ENCODE measurements around the gene WBP1. TPM values are rescaled to one million over a fixed set of nuclear protein-coding genes. Genes with fewer than 3 reads are reported as not detected.

WBP1 gene
- total RNA-seq, 1 experiment from 2014 or later, result 45.7 TPM

DNA sequence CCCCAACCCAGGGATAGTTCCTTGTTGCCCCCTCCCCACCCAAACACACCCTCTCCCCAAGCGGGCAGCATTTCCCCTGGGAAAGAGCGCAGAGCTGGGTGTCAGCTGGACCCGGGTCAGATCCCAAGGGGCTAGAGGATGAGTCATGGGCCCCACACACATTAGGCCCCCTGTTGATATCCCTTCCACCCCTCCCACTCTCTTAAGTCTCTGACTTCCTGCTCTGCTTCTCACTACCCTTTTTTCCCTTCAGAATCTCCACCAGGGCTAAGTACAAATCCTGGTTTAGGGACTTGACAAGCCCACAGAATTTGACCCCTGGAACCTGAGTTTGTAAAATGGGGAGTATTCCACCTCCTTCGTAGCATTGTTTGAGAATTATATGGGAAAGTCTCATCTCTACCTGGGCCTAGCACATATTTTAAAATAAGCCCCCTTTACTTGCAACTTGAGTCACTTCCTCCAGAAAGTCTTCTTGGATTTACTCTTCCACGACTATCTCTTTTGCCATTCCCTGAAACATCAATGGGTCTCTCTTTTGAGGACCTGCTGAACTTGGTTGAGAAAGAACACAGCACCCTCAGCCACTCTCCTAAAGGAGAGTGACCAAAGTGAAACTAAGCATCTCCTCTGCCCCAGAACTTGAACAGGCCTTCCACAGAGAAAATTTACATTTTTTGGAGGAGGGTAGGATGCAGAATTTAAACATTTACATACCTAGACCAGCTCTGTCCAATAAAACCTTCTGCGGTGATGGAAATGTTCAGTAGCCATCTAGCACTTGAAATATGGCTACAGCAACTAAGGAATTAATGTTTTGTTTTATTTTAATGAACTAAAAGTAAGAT is 21.2 kb upstream of the WBP1 start:
- no peak overlapping the region for H3K27ac Mint-ChIP-seq (ENCODE audit: low read depth, unreplicated experiment)
- H3K36me3 Mint-ChIP-seq (ENCODE audit: insufficient read depth, unreplicated experiment), result peaks cover 29% of the 10 kb centered on the region
- TF ChIP-seq, protein P1, sequence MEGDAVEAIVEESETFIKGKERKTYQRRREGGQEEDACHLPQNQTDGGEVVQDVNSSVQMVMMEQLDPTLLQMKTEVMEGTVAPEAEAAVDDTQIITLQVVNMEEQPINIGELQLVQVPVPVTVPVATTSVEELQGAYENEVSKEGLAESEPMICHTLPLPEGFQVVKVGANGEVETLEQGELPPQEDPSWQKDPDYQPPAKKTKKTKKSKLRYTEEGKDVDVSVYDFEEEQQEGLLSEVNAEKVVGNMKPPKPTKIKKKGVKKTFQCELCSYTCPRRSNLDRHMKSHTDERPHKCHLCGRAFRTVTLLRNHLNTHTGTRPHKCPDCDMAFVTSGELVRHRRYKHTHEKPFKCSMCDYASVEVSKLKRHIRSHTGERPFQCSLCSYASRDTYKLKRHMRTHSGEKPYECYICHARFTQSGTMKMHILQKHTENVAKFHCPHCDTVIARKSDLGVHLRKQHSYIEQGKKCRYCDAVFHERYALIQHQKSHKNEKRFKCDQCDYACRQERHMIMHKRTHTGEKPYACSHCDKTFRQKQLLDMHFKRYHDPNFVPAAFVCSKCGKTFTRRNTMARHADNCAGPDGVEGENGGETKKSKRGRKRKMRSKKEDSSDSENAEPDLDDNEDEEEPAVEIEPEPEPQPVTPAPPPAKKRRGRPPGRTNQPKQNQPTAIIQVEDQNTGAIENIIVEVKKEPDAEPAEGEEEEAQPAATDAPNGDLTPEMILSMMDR (IDR thresholded peaks at IDR 0.05; ENCODE audit: unreplicated experiment), result no peak
- H3K9me3 Mint-ChIP-seq (ENCODE audit: unreplicated experiment), result no peaks in the 10 kb centered on the region
- no peaks in the 10 kb centered on the region for H3K27me3 Mint-ChIP-seq (ENCODE audit: insufficient read depth, unreplicated experiment)
- H3K4me1 Mint-ChIP-seq (ENCODE audit: insufficient read depth, unreplicated experiment), result peaks cover 15% of the 10 kb centered on the region
- CTCF ChIA-PET, result interaction anchor here (0.6 kb wide), 2 partner anchors 50 to 748 kb away, joined by 3 to 7 read pairs; no protein-coding TSS in a partner anchor
- POLR2A ChIA-PET, result interaction anchor here (4.8 kb wide), 1 partner anchor 11 kb away, joined by 38 read pairs; no protein-coding TSS in a partner anchor
- intact Hi-C loops (cut with micrococcal nuclease), result no loop called here
- no TSS peak for BruUV-seq (replicated peaks)
- H3K4me3 Mint-ChIP-seq (ENCODE audit: unreplicated experiment), result no peak overlapping the region
- DNase-seq (ENCODE audit: unreplicated experiment), result no peak

DNA sequence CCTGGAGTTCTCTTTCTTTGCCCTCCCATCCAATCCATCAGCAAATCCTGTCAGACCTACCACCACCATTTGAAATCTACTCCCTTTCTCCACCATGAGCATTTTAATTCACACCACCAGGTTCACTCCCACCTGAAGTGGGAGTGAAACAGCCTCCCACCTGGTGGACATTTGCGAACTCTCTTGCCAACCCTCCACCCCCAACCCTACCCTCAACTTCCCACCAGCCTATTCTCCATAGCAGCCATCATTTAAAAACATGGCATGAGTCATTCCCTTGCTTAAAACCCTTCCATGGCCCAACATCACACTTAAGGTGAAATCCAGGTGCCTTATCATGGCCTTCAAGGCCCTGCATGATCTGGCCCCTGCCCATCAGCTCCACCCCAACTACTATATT is 20.0 kb upstream of the WBP1 start:
- TF ChIP-seq, protein P1 (IDR thresholded peaks at IDR 0.05; ENCODE audit: unreplicated experiment), result no peak
- no peak overlapping the region for H3K27ac Mint-ChIP-seq (ENCODE audit: low read depth, unreplicated experiment)
- H3K27me3 Mint-ChIP-seq (ENCODE audit: insufficient read depth, unreplicated experiment), result no peaks in the 10 kb centered on the region
- peaks cover 21% of the 10 kb centered on the region for H3K36me3 Mint-ChIP-seq (ENCODE audit: insufficient read depth, unreplicated experiment)
- no TSS peak for BruUV-seq (replicated peaks)
- intact Hi-C loops (cut with micrococcal nuclease), result no loop called here
- DNase-seq (ENCODE audit: unreplicated experiment), result no peak
- no peaks in the 10 kb centered on the region for H3K9me3 Mint-ChIP-seq (ENCODE audit: unreplicated experiment)
- H3K4me3 Mint-ChIP-seq (ENCODE audit: unreplicated experiment), result no peak overlapping the region
- POLR2A ChIA-PET, result interaction anchor here (0.5 to 4.8 kb wide), 5 partner anchors 9 to 47 kb away, joined by 3 to 132 read pairs (median 18); partner anchors contain the start of genes INO80B and WBP1
- CTCF ChIA-PET, result interaction anchor here (0.6 to 1.0 kb wide), 3 partner anchors 16 to 149 kb away, joined by 3 read pairs; no protein-coding TSS in a partner anchor
- peaks cover 15% of the 10 kb centered on the region for H3K4me1 Mint-ChIP-seq (ENCODE audit: insufficient read depth, unreplicated experiment)

DNA sequence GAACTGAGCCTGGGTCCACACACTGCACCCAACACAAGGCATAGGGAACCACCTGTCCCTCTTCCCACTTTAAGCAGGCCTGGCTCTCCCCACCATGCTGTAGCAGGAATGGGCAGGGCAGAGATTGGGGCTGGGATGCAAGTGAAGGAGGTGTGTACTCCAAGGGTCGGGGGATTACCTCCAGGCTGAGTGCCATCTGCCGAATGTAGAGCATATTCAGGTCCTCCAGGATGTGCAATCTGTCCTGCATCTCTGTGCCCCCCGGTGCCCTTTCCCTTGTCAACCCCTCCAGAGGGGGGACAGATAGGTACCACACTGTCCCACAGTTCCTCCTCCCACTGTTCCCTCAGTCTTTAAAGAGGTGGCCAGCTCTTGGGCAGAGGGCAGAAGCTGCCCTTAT is 18.9 kb upstream of the WBP1 start:
- Mint-ChIP-seq H3K27me3 (ENCODE audit: insufficient read depth, unreplicated experiment) (no peaks in the 10 kb centered on the region), H3K9me3 (ENCODE audit: unreplicated experiment) (no peaks in the 10 kb centered on the region), H3K4me1 (ENCODE audit: insufficient read depth, unreplicated experiment) (peaks cover 15% of the 10 kb centered on the region), H3K4me3 (ENCODE audit: unreplicated experiment) (peak overlapping the region; percentile 78), H3K36me3 (ENCODE audit: insufficient read depth, unreplicated experiment) (peaks cover 21% of the 10 kb centered on the region), H3K27ac (ENCODE audit: low read depth, unreplicated experiment) (peak overlapping the region; percentile 80)
- ChIA-PET CTCF (interaction anchor here (0.6 to 1.2 kb wide), 7 partner anchors 8 to 148 kb away, joined by 3 read pairs; partner anchors contain the start of gene INO80B), POLR2A (interaction anchor here (0.9 to 4.8 kb wide), 9 partner anchors 8 to 255 kb away, joined by 3 to 132 read pairs (median 18); partner anchors contain the start of genes C2orf81, CCDC142, INO80B and MOGS)
- no TSS peak for BruUV-seq (replicated peaks)
- TF ChIP-seq, protein P1 (IDR thresholded peaks at IDR 0.05; ENCODE audit: unreplicated experiment), result no peak
- intact Hi-C loops (cut with micrococcal nuclease), result no loop called here
- DNase-seq (ENCODE audit: unreplicated experiment), result no peak

DNA sequence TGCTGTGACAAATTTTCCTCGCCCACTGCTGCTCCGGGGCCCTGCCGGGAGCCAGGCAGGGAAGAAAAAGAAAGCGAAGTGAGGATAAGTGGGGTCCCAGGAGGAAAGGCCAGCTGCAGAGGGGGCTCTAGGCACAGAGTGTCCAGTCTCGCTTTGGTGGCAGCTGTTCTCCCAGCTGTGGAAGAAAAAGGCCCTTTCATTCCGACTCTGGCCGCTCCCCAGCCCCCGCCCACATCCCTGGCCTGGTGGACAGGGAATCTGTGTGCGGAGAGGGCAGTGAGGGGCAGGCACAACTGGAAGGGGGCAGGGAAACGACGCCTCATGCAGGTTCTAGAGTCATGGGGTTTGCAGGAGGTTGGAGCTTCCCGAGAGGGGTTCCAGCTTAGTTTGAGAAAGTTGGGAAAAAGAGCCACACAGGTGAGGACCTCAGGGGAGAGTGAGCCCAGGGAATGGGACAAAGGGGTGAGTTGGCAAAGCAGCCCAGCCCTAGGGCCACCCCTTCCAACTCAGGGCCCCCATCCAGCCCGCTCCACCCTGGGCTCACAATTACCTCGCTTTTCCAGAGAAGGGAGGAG is 18.3 kb upstream of the WBP1 start:
- Mint-ChIP-seq H3K4me3 (ENCODE audit: unreplicated experiment) (peak overlapping the region; percentile 78), H3K27me3 (ENCODE audit: insufficient read depth, unreplicated experiment) (no peaks in the 10 kb centered on the region), H3K27ac (ENCODE audit: low read depth, unreplicated experiment) (peak overlapping the region; percentile 80), H3K9me3 (ENCODE audit: unreplicated experiment) (no peaks in the 10 kb centered on the region), H3K36me3 (ENCODE audit: insufficient read depth, unreplicated experiment) (peaks cover 17% of the 10 kb centered on the region), H3K4me1 (ENCODE audit: insufficient read depth, unreplicated experiment) (peaks cover 15% of the 10 kb centered on the region)
- CTCF ChIA-PET, result interaction anchor here (0.6 to 1.4 kb wide), 9 partner anchors 9 to 148 kb away, joined by 3 to 5 read pairs (median 3); partner anchors contain the start of genes C2orf81, INO80B and WDR54
- TF ChIP-seq, protein P1 (IDR thresholded peaks at IDR 0.05; ENCODE audit: unreplicated experiment), result no peak
- POLR2A ChIA-PET, result interaction anchor here (0.6 to 4.8 kb wide), 21 partner anchors 9 to 703 kb away, joined by 3 to 132 read pairs (median 5); partner anchors contain the start of genes AUP1, C2orf81, CCDC142 and DQX1
- DNase-seq (ENCODE audit: unreplicated experiment), result no peak
- BruUV-seq (replicated peaks), result no TSS peak
- intact Hi-C loops (cut with micrococcal nuclease), result loop anchor here (2.0 kb wide), 1 partner anchor 15 kb away; the partner anchor contains the start of gene INO80B
